ENCODE measurements around the gene RHBDL1. TPM values are rescaled to one million over a fixed set of nuclear protein-coding genes. Genes with fewer than 3 reads are reported as not detected.
"Not testable (repeated sequence)": the region's sequence is repeated elsewhere in the genome, so short reads cannot be mapped to it uniquely, and the experiment has no call there.

Gene RHBDL1
- total and polyA plus RNA-seq, 2 experiments from 2014 or later: 8.4 to 10.1 TPM

GRCh38 chr16:691242-691641 is 15.8 kb downstream of the RHBDL1 start:
- H3K9me3 Mint-ChIP-seq; H3K9me2 ChIP-seq (ENCODE audit: insufficient read depth); H3K4me3 ChIP-seq; H3K36me3 ChIP-seq (ENCODE audit: insufficient read depth); H4K20me1 ChIP-seq (replicated peaks; ENCODE audit: insufficient read depth); H3K36me3 Mint-ChIP-seq (ENCODE audit: low read depth); ATAC-seq; H3K27ac Mint-ChIP-seq; H3K27ac ChIP-seq (ENCODE audit: low read depth); H3K79me2 ChIP-seq (replicated peaks; ENCODE audit: insufficient read depth); DNase-seq (ENCODE audit: low spot score); H3K4me1 ChIP-seq (ENCODE audit: insufficient read depth); H3K4me1 Mint-ChIP-seq; H3F3A ChIP-seq (replicated peaks; ENCODE audit: low read depth); H3K4me2 ChIP-seq; H2AFZ ChIP-seq: not testable (repeated sequence)
- H3K27me3 Mint-ChIP-seq (ENCODE audit: insufficient read depth, low read depth, poor library complexity): peaks cover 34% of the 10 kb centered on the region
- H3K27me3 ChIP-seq (ENCODE audit: insufficient read depth): peaks cover 52% of the 10 kb centered on the region
- peak overlapping the region; percentile 87; the same call in 1 of the 3 replicates for H3K4me3 Mint-ChIP-seq

- no peak overlapping the region for H2AFZ ChIP-seq
- H3K79me2 ChIP-seq (replicated peaks; ENCODE audit: insufficient read depth): no peaks in the 10 kb centered on the region; the same call in 1 of the 2 replicates
- H3K4me1 Mint-ChIP-seq: peaks cover 3% of the 10 kb centered on the region; the same call in 2 of the 3 replicates
- ATAC-seq (no peak), DNase-seq (ENCODE audit: low spot score) (no peak)
- H3K27me3 ChIP-seq (ENCODE audit: insufficient read depth): peaks cover 57% of the 10 kb centered on the region
- no peaks in the 10 kb centered on the region for H3K9me2 ChIP-seq (ENCODE audit: insufficient read depth)
- no peaks in the 10 kb centered on the region for H3K36me3 ChIP-seq (ENCODE audit: insufficient read depth)
- peaks cover 2% of the 10 kb centered on the region; the same call in 1 of the 3 replicates for H3K36me3 Mint-ChIP-seq (ENCODE audit: low read depth)
- peaks cover 39% of the 10 kb centered on the region for H3K27me3 Mint-ChIP-seq (ENCODE audit: insufficient read depth, low read depth, poor library complexity)
- H3K4me2 ChIP-seq: no peak overlapping the region
- peak overlapping the region; percentile 4; the same call in 1 of the 3 replicates for H3K4me3 Mint-ChIP-seq
- no peaks in the 10 kb centered on the region; the same call in 1 of the 2 replicates for H3K4me1 ChIP-seq (ENCODE audit: insufficient read depth)
- H3F3A ChIP-seq (replicated peaks; ENCODE audit: low read depth): 0 out of 2 replicates have a peak, but pooled peaks cover 3% of the 10 kb centered on the region
- TF ChIP-seq CREB1 (CRISPR knock-in tag; IDR thresholded peaks at IDR 0.05; ENCODE audit: low read depth) (no peak), NANOG (IDR thresholded peaks at IDR 0.05; ENCODE audit: borderline replicate concordance) (no peak), EZH2 (IDR thresholded peaks at IDR 0.05; ENCODE audit: low read depth, unreplicated experiment) (no peak), ZNF114 (CRISPR knock-in tag; IDR thresholded peaks at IDR 0.05) (no peak)
- H3K9me3 Mint-ChIP-seq: no peaks in the 10 kb centered on the region; the same call in 1 of the 3 replicates
- H3K27ac Mint-ChIP-seq: no peak overlapping the region
- H4K20me1 ChIP-seq (replicated peaks; ENCODE audit: insufficient read depth): no peaks in the 10 kb centered on the region; the same call in 1 of the 2 replicates
- no peak overlapping the region for H3K4me3 ChIP-seq
- no peak overlapping the region for H3K27ac ChIP-seq (ENCODE audit: low read depth)
Measured at GRCh38 chr16:692356-693108, 17.1 kb downstream of the RHBDL1 start.

GRCh38 chr16:693364-693763 is 17.9 kb downstream of the RHBDL1 start:
- no peaks in the 10 kb centered on the region; the same call in 1 of the 2 replicates for H3K79me2 ChIP-seq (replicated peaks; ENCODE audit: insufficient read depth)
- peak overlapping the region; percentile 85 for H3K4me2 ChIP-seq
- no peak for DNase-seq (ENCODE audit: low spot score)
- peak; percentile 2; the same call in 2 of the 3 replicates for ATAC-seq
- no peaks in the 10 kb centered on the region for H3K9me2 ChIP-seq (ENCODE audit: insufficient read depth)
- TF ChIP-seq STAT1 (IDR thresholded peaks at IDR 0.05; ENCODE audit: unreplicated experiment) (no peak), EZH2 (IDR thresholded peaks at IDR 0.05; ENCODE audit: low read depth, unreplicated experiment) (peak; percentile 43)
- H3K4me1 ChIP-seq (ENCODE audit: insufficient read depth): no peaks in the 10 kb centered on the region; the same call in 1 of the 2 replicates
- no peak overlapping the region for H2AFZ ChIP-seq
- Mint-ChIP-seq H3K27me3 (ENCODE audit: insufficient read depth, low read depth, poor library complexity) (peaks cover 47% of the 10 kb centered on the region), H3K36me3 (ENCODE audit: low read depth) (no peaks in the 10 kb centered on the region), H3K9me3 (no peaks in the 10 kb centered on the region; the same call in 1 of the 3 replicates), H3K4me1 (peaks cover 3% of the 10 kb centered on the region; the same call in 2 of the 3 replicates), H3K27ac (no peak overlapping the region), H3K4me3 (peak overlapping the region; percentile 62; the same call in 2 of the 3 replicates)
- H3K36me3 ChIP-seq (ENCODE audit: insufficient read depth): no peaks in the 10 kb centered on the region
- no peak overlapping the region for H3K27ac ChIP-seq (ENCODE audit: low read depth)
- H3K27me3 ChIP-seq (ENCODE audit: insufficient read depth): peaks cover 64% of the 10 kb centered on the region
- 0 out of 2 replicates have a peak, but pooled peaks cover 3% of the 10 kb centered on the region for H3F3A ChIP-seq (replicated peaks; ENCODE audit: low read depth)
- H4K20me1 ChIP-seq (replicated peaks; ENCODE audit: insufficient read depth): no peaks in the 10 kb centered on the region; the same call in 1 of the 2 replicates
- peak overlapping the region; percentile 68 for H3K4me3 ChIP-seq
